Tibial nerve (tissue), 4 donors: ENCODE results near the gene VSX1.

Experiments used
- EP300 ChIP-seq, 2 donors: sonication (generic); formaldehyde crosslinking; IDR thresholded peaks; one replicate each; pipeline ENCODE4 v1.6.1; 2017; ENCODE audit warnings: antibody characterized with exemption in 2 of 2, mild to moderate bottlenecking in 1 of 2
- POLR2A ChIP-seq, 2 donors: fragments of 450-650 bp; IDR thresholded peaks; one replicate each; pipeline ENCODE4 v1.6.1; 2017; ENCODE audit warnings: antibody characterized with exemption in 2 of 2, mild to moderate bottlenecking in 2 of 2, moderate library complexity in 2 of 2
- TF ChIP-seq, protein P1 (sequence below), 5 experiments: fragments of 200-600 bp in 3 of 5; fragments of 450-650 bp in 2 of 5; sonication (generic) in 3 of 5; IDR thresholded peaks; one replicate each; pipeline ENCODE4 v1.5.1; 2016 to 2019; ENCODE audit warnings: antibody characterized with exemption in 5 of 5, mild to moderate bottlenecking in 3 of 5, moderate library complexity in 2 of 5

- TF ChIP-seq, protein P1, sequence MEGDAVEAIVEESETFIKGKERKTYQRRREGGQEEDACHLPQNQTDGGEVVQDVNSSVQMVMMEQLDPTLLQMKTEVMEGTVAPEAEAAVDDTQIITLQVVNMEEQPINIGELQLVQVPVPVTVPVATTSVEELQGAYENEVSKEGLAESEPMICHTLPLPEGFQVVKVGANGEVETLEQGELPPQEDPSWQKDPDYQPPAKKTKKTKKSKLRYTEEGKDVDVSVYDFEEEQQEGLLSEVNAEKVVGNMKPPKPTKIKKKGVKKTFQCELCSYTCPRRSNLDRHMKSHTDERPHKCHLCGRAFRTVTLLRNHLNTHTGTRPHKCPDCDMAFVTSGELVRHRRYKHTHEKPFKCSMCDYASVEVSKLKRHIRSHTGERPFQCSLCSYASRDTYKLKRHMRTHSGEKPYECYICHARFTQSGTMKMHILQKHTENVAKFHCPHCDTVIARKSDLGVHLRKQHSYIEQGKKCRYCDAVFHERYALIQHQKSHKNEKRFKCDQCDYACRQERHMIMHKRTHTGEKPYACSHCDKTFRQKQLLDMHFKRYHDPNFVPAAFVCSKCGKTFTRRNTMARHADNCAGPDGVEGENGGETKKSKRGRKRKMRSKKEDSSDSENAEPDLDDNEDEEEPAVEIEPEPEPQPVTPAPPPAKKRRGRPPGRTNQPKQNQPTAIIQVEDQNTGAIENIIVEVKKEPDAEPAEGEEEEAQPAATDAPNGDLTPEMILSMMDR (IDR thresholded peaks at IDR 0.05), result no peak
- TF ChIP-seq EP300 (IDR thresholded peaks at IDR 0.05), result no peak
- TF ChIP-seq POLR2A (IDR thresholded peaks at IDR 0.05), result no peak
Measured at GRCh38 chr20:25071734-25072133, 10.2 kb downstream of the VSX1 start.
